SHP77 treated with DMSO at 0.1 percent for 48 hours (cell line): ENCODE data around the gene GABPA.

ENCODE experiments used
- DNase-seq: peaks from one replicate; lab custom pipeline; 2025; lab: John Stamatoyannopoulos, UW

Gene GABPA

GRCh38 chr21:25811186-25811585 lies 76.4 kb downstream of the GABPA start:
- no peak for DNase-seq

DNA sequence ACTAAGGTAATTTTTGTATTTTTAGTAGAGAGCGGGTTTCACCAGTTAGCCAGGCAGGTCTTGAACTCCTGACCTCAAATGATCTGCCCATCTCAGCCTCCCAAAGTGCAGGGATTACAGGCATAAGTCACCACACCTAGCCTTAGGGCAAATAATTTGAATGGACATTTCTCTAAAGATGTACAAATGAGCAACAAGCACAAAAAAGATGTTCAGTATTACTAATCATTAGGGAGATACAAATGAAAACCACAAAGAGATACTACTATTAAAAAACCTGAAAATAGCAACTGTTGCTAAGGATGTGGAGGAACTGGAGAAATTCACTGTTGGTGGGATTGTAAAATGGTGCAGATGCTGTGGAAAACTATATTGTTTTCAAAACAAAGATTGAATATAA lies 79.1 kb downstream of the GABPA start:
- no peak for DNase-seq

DNA sequence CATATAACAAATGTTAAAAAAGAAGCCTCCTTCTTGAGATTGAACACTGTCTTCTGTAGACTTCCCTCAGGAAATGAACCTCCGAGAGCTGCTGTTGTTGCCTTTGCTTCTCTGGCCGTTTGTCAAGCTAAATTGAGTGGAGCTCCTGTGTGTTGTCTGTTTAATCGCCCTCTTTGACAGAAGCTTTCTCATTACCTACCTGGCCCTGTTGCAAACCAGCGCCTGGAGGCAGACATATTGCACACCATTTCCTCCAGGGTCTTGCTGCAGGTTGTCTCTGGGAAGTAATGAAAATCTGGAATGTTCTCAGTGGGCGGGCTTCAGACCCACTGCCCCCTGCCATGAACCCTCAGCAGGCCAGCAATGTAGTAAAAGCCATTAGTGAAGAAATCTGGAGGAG lies 83.3 kb downstream of the GABPA start:
- no peak for DNase-seq

DNA sequence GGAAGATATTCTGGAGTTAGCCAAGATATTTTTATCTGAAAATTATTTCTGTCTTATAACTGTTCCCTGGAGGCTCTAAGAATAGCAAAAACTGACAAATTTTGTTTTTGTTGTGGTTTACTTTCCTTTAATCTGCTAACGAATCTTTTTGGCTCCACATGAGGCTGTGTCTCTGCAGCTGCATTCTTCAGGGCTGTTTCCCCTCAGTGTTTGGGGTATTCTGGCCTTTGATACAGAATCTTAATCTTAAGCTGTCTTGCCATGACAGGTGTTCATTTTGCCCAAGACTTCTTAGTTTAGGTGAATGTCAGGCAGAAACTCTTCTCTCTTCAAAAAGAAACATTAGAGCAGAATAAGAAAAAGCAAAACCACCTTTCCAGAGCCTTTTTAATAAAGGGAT lies 83.8 kb downstream of the GABPA start:
- DNase-seq = no peak
